Heart left ventricle (tissue), 13 donors: ENCODE results near the gene ETNPPL.

Experiments used
- POLR2A ChIP-seq, 2 donors: fragments of 450-650 bp; IDR thresholded peaks; one replicate each; pipeline ENCODE4 v1.6.1; 2017; ENCODE audit warnings: antibody characterized with exemption in 2 of 2, mild to moderate bottlenecking in 2 of 2, moderate library complexity in 2 of 2
- TF ChIP-seq, protein P1 (sequence below), 12 donors: fragments of 200-600 bp; sonication (generic) in 4 of 12; IDR thresholded peaks; one replicate each; pipeline versions ENCODE4 v1.5.0 to v1.8.0; 2018 to 2022; ENCODE audit warnings: antibody characterized with exemption in 12 of 12, mild to moderate bottlenecking in 5 of 12
- donor health status: ischemic (EF 13 %, LVEDD 7.1; RV severe dilation, severe dysfunction).
- donor health status: DM: no; HTN: yes; CAD: no.
- donor health status: DM: no; HTN: no; CAD: no.
- donor health status: ischemic (EF 25% LVEDD 6.9; RV normal size, moderate dysfunction).
- donor health status: ischemic (EF 25% LVEDD 5.7; RV mildly dilated, moderate dysfunction).
- donor health status: ischemic (EF 35%, LVEDD 5.7; RV mildly dilated, moderate dysfunction).
- donor health status: nonischemic (EF 11% LVEDD 7.7; RV severe dilation, severe dysfunction).
- donor health status: DM: yes; HTN: yes; CAD: no.
- donor health status: PGD.
- donor health status: ischemic (EF 29% LVEDD 5.4; RV normal size, mild dysfunction).
- donor health status: nonischemic (EF 23%, LVEDD 6.1; RV moderate dilation, normal function).

DNA sequence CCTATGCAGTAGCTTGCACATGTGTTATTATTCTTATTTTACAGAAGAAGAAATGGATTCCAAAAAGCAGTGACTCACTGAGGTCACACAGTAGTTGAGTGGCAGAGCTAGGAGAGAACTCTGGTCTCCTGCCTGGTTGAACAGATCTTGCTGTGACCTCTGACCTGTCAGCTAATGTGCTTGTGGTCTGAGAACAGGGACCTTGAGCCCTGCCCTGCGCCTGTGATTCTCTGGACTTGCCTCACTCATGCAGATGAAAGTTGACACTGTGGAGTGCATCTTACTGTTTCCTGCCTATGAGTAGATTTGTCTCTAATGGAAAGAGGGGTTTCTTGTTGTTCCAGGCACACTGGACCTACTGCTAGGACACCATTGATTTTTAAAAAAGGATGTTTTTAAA lies 32.3 kb downstream of the ETNPPL start:
- TF ChIP-seq POLR2A (IDR thresholded peaks at IDR 0.05), result no peak
- TF ChIP-seq, protein P1, sequence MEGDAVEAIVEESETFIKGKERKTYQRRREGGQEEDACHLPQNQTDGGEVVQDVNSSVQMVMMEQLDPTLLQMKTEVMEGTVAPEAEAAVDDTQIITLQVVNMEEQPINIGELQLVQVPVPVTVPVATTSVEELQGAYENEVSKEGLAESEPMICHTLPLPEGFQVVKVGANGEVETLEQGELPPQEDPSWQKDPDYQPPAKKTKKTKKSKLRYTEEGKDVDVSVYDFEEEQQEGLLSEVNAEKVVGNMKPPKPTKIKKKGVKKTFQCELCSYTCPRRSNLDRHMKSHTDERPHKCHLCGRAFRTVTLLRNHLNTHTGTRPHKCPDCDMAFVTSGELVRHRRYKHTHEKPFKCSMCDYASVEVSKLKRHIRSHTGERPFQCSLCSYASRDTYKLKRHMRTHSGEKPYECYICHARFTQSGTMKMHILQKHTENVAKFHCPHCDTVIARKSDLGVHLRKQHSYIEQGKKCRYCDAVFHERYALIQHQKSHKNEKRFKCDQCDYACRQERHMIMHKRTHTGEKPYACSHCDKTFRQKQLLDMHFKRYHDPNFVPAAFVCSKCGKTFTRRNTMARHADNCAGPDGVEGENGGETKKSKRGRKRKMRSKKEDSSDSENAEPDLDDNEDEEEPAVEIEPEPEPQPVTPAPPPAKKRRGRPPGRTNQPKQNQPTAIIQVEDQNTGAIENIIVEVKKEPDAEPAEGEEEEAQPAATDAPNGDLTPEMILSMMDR (IDR thresholded peaks at IDR 0.05), result no peak
